H1 (cell line): ENCODE results near the gene OR8K5. TPM values are rescaled to one million over a fixed set of nuclear protein-coding genes. Genes with fewer than 3 reads are reported as not detected.

ENCODE experiments used
- CTCF ChIA-PET: fragments of 300-600 bp; sonication (Branson Sonifier 250); formaldehyde crosslinking; loops from one replicate; lab custom pipeline; 2021; ENCODE audit not compliant: partially characterized antibody; lab: Charles Lee
- POLR2A ChIA-PET: fragments of 300-600 bp; sonication (Branson Sonifier 250); formaldehyde crosslinking; loops from one replicate; lab custom pipeline; 2021; ENCODE audit warnings: inconsistent platforms; ENCODE audit not compliant: partially characterized antibody; lab: Charles Lee
- DNase-seq, 2 experiments: peaks; one replicate each; pipeline versions ENCODE4 v3.0.0 to v3.0.0-alpha.2; 2010 to 2022; ENCODE audit warnings: low spot score in 2 of 2, low read depth in 1 of 2, mixed read lengths in 1 of 2
- FAIRE-seq: peaks from 2 replicates; lab custom pipeline; 2011; peaks lifted over from hg19 to GRCh38; lab: Jason Lieb, UNC
- H2AFZ ChIP-seq: 2 replicates; pipeline ENCODE4 v1.8.1; 2012; ENCODE audit warnings: low read length, inconsistent platforms
- H2AK5ac ChIP-seq: 2 replicates; pipeline ENCODE4 v1.6.1; 2013; ENCODE audit warnings: low read depth, low read length
- H2BK120ac ChIP-seq: replicated peaks from 2 replicates; pipeline ENCODE3; 2013; ENCODE audit warnings: low read depth, low read length, inconsistent platforms
- H2BK12ac ChIP-seq: 2 replicates; pipeline ENCODE4 v1.6.1; 2013; ENCODE audit warnings: low read depth, low read length
- H2BK15ac ChIP-seq: 2 replicates; pipeline ENCODE4 v1.6.1; 2013; ENCODE audit warnings: low read length
- H2BK20ac ChIP-seq: 2 replicates; pipeline ENCODE4 v1.6.1; 2013; ENCODE audit warnings: low read length
- H2BK5ac ChIP-seq: 2 replicates; pipeline ENCODE4 v1.6.1; 2013; ENCODE audit warnings: low read depth, low read length
- H3K14ac ChIP-seq: 2 replicates; pipeline ENCODE4 v1.6.1; 2013; ENCODE audit warnings: inconsistent platforms; ENCODE audit not compliant: insufficient read length
- H3K18ac ChIP-seq: 2 replicates; pipeline ENCODE4 v1.6.1; 2013; ENCODE audit warnings: low read length; ENCODE audit errors: extremely low read depth
- H3K23ac ChIP-seq: 2 replicates; pipeline ENCODE4 v1.6.1; 2013; ENCODE audit warnings: inconsistent platforms; ENCODE audit not compliant: insufficient read length
- H3K23me2 ChIP-seq: 2 replicates; pipeline ENCODE4 v1.6.1; 2013; ENCODE audit warnings: low read depth, low read length
- H3K27ac ChIP-seq: 2 replicates; pipeline ENCODE4 v1.6.1; 2011; ENCODE audit warnings: low read depth, low read length, inconsistent platforms
- H3K27me3 ChIP-seq, 4 experiments: replicated peaks in 1 of 4; 1 replicate in 1 of 4; 2 replicates in 3 of 4; pipeline versions ENCODE4 v1.6.1 to v1.8.1; 2011 to 2013; ENCODE audit warnings: low read length in 3 of 4, mild to moderate bottlenecking in 3 of 4, inconsistent platforms in 2 of 4, mixed read lengths in 2 of 4, moderate library complexity in 1 of 4; ENCODE audit not compliant: control insufficient read depth in 3 of 4, insufficient read depth in 3 of 4; ENCODE audit errors: extremely low read depth in 1 of 4
- H3K36me3 ChIP-seq, 4 experiments: 2 replicates each; pipeline versions ENCODE4 v1.6.1 to v1.8.1; 2011 to 2013; ENCODE audit warnings: mild to moderate bottlenecking in 4 of 4, low read length in 3 of 4, moderate library complexity in 2 of 4, control low read depth in 1 of 4, inconsistent platforms in 1 of 4; ENCODE audit not compliant: insufficient read depth in 4 of 4, control insufficient read depth in 2 of 4
- H3K4ac ChIP-seq: replicated peaks from 2 replicates; pipeline ENCODE3; 2013; ENCODE audit warnings: low read length, low read depth, mixed read lengths, inconsistent platforms; ENCODE audit not compliant: insufficient read length
- H3K4me1 ChIP-seq, 4 experiments: replicated peaks in 1 of 4; 1 replicate in 1 of 4; 2 replicates in 3 of 4; pipeline versions ENCODE4 v1.6.1 to v1.8.1; 2011 to 2013; ENCODE audit warnings: low read length in 3 of 4, inconsistent platforms in 2 of 4, mixed read lengths in 1 of 4; ENCODE audit not compliant: insufficient read depth in 4 of 4, control insufficient read depth in 3 of 4
- H3K4me2 ChIP-seq, 2 experiments: 2 replicates each; pipeline versions ENCODE4 v1.6.1 to v1.8.1; 2011 to 2013; ENCODE audit warnings: low read depth in 2 of 2, low read length in 2 of 2, control low read depth in 1 of 2, inconsistent platforms in 1 of 2, mild to moderate bottlenecking in 1 of 2; ENCODE audit not compliant: insufficient read depth in 1 of 2
- H3K4me3 ChIP-seq, 4 experiments: fragments of 200-600, 300-600 bp in 1 of 4; sonication (generic), shearing (Covaris generic), sonication (Bioruptor Twin) in 1 of 4; 2 replicates each; pipeline versions ENCODE4 v1.5.1 to v1.8.1; 2011 to 2016; ENCODE audit warnings: low read length in 4 of 4, low read depth in 3 of 4, control low read depth in 2 of 4, inconsistent platforms in 2 of 4, mild to moderate bottlenecking in 2 of 4, mixed read lengths in 1 of 4, moderate library complexity in 1 of 4; ENCODE audit not compliant: insufficient read depth in 2 of 4; ENCODE audit errors: extremely low read depth in 1 of 4
- H3K56ac ChIP-seq: replicated peaks from 2 replicates; pipeline ENCODE3; 2013; ENCODE audit warnings: low read depth, mild to moderate bottlenecking, mixed read lengths, low read length, inconsistent platforms; ENCODE audit not compliant: insufficient read length
- H3K79me1 ChIP-seq: 2 replicates; pipeline ENCODE4 v1.6.1; 2013; ENCODE audit warnings: low read depth, low read length, control low read depth
- H3K79me2 ChIP-seq, 2 experiments: 2 replicates each; pipeline versions ENCODE4 v1.6.1 to v1.8.1; 2012 to 2013; ENCODE audit warnings: low read length in 2 of 2, mild to moderate bottlenecking in 2 of 2, inconsistent platforms in 1 of 2; ENCODE audit not compliant: insufficient read depth in 2 of 2, control insufficient read depth in 1 of 2
- H3K9ac ChIP-seq, 4 experiments: replicated peaks in 1 of 4; 1 replicate in 1 of 4; 2 replicates in 3 of 4; pipeline versions ENCODE4 v1.6.1 to v1.8.1; 2011 to 2013; ENCODE audit warnings: low read depth in 3 of 4, low read length in 3 of 4, control low read depth in 2 of 4, mild to moderate bottlenecking in 2 of 4, moderate library complexity in 2 of 4, inconsistent platforms in 1 of 4; ENCODE audit errors: extremely low read depth in 1 of 4
- H3K9me3 ChIP-seq, 2 experiments: 2 replicates each; pipeline versions ENCODE4 v1.6.1 to v1.8.1; 2012 to 2013; ENCODE audit warnings: mild to moderate bottlenecking in 2 of 2, moderate library complexity in 2 of 2, control low read depth in 1 of 2, inconsistent platforms in 1 of 2, low read depth in 1 of 2, low read length in 1 of 2, mixed read lengths in 1 of 2; ENCODE audit not compliant: insufficient read depth in 2 of 2
- H4K20me1 ChIP-seq, 2 experiments: replicated peaks in 1 of 2; 2 replicates each; pipeline versions ENCODE3 to v1.8.1; 2011 to 2013; ENCODE audit warnings: inconsistent platforms in 2 of 2, low read length in 2 of 2, mild to moderate bottlenecking in 1 of 2; ENCODE audit not compliant: insufficient read depth in 2 of 2, control insufficient read depth in 1 of 2
- H4K5ac ChIP-seq: 2 replicates; pipeline ENCODE4 v1.6.1; 2013; ENCODE audit warnings: low read length, low read depth, mixed read lengths, inconsistent platforms; ENCODE audit not compliant: insufficient read length
- H4K8ac ChIP-seq: 2 replicates; pipeline ENCODE4 v1.8.0; 2013; ENCODE audit warnings: mild to moderate bottlenecking, moderate library complexity, low read length, inconsistent platforms; ENCODE audit not compliant: insufficient read depth; ENCODE audit errors: extremely low read depth
- H4K91ac ChIP-seq: replicated peaks from 2 replicates; pipeline ENCODE3; 2013; ENCODE audit warnings: low read length, mixed read lengths, inconsistent platforms; ENCODE audit not compliant: insufficient read length
- SUZ12 ChIP-seq: fragments of 200-600 bp; sonication (generic); IDR thresholded peaks from 2 replicates; pipeline ENCODE4 v1.6.1; 2012; ENCODE audit warnings: mild to moderate bottlenecking, inconsistent platforms, low read length, moderate library complexity, mixed read lengths
- TAF7 ChIP-seq: optimal IDR thresholded peaks from 2 replicates; pipeline ENCODE3; 2011; ENCODE audit warnings: low read depth, mild to moderate bottlenecking, inconsistent platforms, low read length, moderate library complexity, borderline replicate concordance
- polyA plus RNA-seq, 7 experiments: library from polyadenylated mRNA; depleted of rRNA in 3 of 7; stranded (reverse) in 5 of 7; unstranded in 2 of 7; fragments of >200 nt in 5 of 7; fragments of 200-250 nt in 2 of 7; gene quantifications; 1 replicate in 5 of 7; 2 replicates in 1 of 7; 4 replicates in 1 of 7; pipeline versions ENCODE4 v1.2.1 to v1.2.3, GENCODE V29; 2011 to 2013; ENCODE audit warnings: missing spikeins in 2 of 7, mixed read lengths in 2 of 7
- total RNA-seq: library from RNA; stranded (reverse); fragmentation: NEBNext Ultra II Directional; extraction: Animal tissue kit (Norgen Biotek cat#: 25700); gene quantifications from 2 replicates; pipeline ENCODE4 v1.2.1, GENCODE V29; 2021

Gene OR8K5
- total and polyA plus RNA-seq, 2 of the 8 experiments (the other 6 are each of a cell fraction or from before 2014, with no cell fraction given): not detected

GRCh38 chr11:56183459-56183858 lies 23.3 kb upstream of the OR8K5 start:
- FAIRE-seq (no peak), DNase-seq (no peak)
- no peak overlapping the region for H2BK20ac ChIP-seq
- TF ChIP-seq TAF7: no peak
- no peak for TF ChIP-seq SUZ12

More at GRCh38 chr11:56183459-56183858, 23.3 kb upstream of the OR8K5 start:
- H3K23me2 ChIP-seq: no peaks in the 10 kb centered on the region
- no peak overlapping the region for H3K4ac ChIP-seq
- no peak overlapping the region for H2AFZ ChIP-seq
- ChIA-PET POLR2A (no interaction called here), CTCF (no interaction called here)
- H3K9me3 ChIP-seq: peaks cover 7% of the 10 kb centered on the region in 2 experiments; a peak in 3 of 4 replicates
- no peak overlapping the region for H3K56ac ChIP-seq
- no peak overlapping the region for H3K9ac ChIP-seq
- H4K8ac ChIP-seq: no peak overlapping the region
- no peak overlapping the region for H4K5ac ChIP-seq
- no peak overlapping the region for H3K4me3 ChIP-seq
- H3K79me1 ChIP-seq: no peaks in the 10 kb centered on the region
- no peak overlapping the region for H2BK15ac ChIP-seq
- H3K18ac ChIP-seq: no peak overlapping the region
- H4K20me1 ChIP-seq: no peaks in the 10 kb centered on the region
- H2BK5ac ChIP-seq: no peak overlapping the region
- H3K27me3 ChIP-seq: no peaks in the 10 kb centered on the region
- H3K27ac ChIP-seq: no peak overlapping the region
- no peak overlapping the region for H3K4me2 ChIP-seq
- no peaks in the 10 kb centered on the region for H3K36me3 ChIP-seq
- no peak overlapping the region for H3K14ac ChIP-seq
- H2AK5ac ChIP-seq: no peak overlapping the region
- H2BK12ac ChIP-seq: no peak overlapping the region
- H3K79me2 ChIP-seq: no peaks in the 10 kb centered on the region
- H3K23ac ChIP-seq: no peak overlapping the region
- H4K91ac ChIP-seq: no peak overlapping the region
- H3K4me1 ChIP-seq: no peaks in the 10 kb centered on the region
- no peak overlapping the region for H2BK120ac ChIP-seq
